KMS-11 (cell line): ENCODE measurements around the gene TAF4.

Experiments
- H2AFZ ChIP-seq: fragments of 200-600 bp; sonication (generic); 2 replicates; pipeline ENCODE4 v1.6.1; 2016; ENCODE audit warnings: antibody characterized with exemption, mixed run types, low read depth
- H3K27ac ChIP-seq: fragments of 200-600 bp; sonication (generic); 2 replicates; pipeline ENCODE4 v1.6.1; 2016; ENCODE audit warnings: mild to moderate bottlenecking, mixed run types
- H3K27me3 ChIP-seq: fragments of 200-600 bp; sonication (generic); 2 replicates; pipeline ENCODE4 v1.6.1; 2017; ENCODE audit warnings: mild to moderate bottlenecking, low read depth, mixed run types, moderate library complexity; ENCODE audit not compliant: insufficient read depth
- H3K36me3 ChIP-seq: fragments of 200-600 bp; sonication (generic); 2 replicates; pipeline ENCODE4 v1.6.1; 2017; ENCODE audit warnings: mild to moderate bottlenecking, mixed run types; ENCODE audit not compliant: insufficient read depth
- H3K4me1 ChIP-seq: fragments of 200-600 bp; sonication (generic); 2 replicates; pipeline ENCODE4 v1.6.1; 2016; ENCODE audit warnings: mild to moderate bottlenecking, low read depth, mixed run types; ENCODE audit not compliant: poor library complexity, severe bottlenecking
- H3K4me2 ChIP-seq: fragments of 200-600 bp; sonication (generic); 2 replicates; pipeline ENCODE4 v1.7.0; 2016; ENCODE audit warnings: mild to moderate bottlenecking, mixed run types
- H3K4me3 ChIP-seq: fragments of 200-600 bp; sonication (generic); IDR thresholded peaks from 2 replicates; pipeline ENCODE4 v1.6.1; 2017; ENCODE audit warnings: low read depth, low read length, mixed read lengths; ENCODE audit not compliant: insufficient read depth
- H3K79me2 ChIP-seq: fragments of 200-600 bp; sonication (generic); 2 replicates; pipeline ENCODE4 v1.6.1; 2016; ENCODE audit warnings: low read depth, mixed run types; ENCODE audit not compliant: insufficient read depth
- H3K9ac ChIP-seq: fragments of 200-600 bp; sonication (generic); 2 replicates; pipeline ENCODE4 v1.6.1; 2016; ENCODE audit warnings: mild to moderate bottlenecking, mixed run types
- H4K20me1 ChIP-seq: fragments of 200-600 bp; sonication (generic); 2 replicates; pipeline ENCODE4 v1.6.1; 2016; ENCODE audit warnings: mild to moderate bottlenecking, mixed run types; ENCODE audit not compliant: insufficient read depth
- TF ChIP-seq, protein P1 (sequence below): fragments of 200-600 bp; sonication (generic); conservative IDR thresholded peaks from 2 replicates; pipeline ENCODE4 v1.6.1; 2017; ENCODE audit warnings: low read depth, mild to moderate bottlenecking, antibody characterized with exemption, low read length, moderate library complexity, mixed read lengths

The TAF4 gene

GRCh38 chr20:61932199-61932592 lies 133.5 kb downstream of the TAF4 start:
- no peaks in the 10 kb centered on the region for H3K36me3 ChIP-seq
- no peak overlapping the region for H3K27ac ChIP-seq
- H3K4me2 ChIP-seq = no peak overlapping the region
- no peak overlapping the region for H3K9ac ChIP-seq
- H3K27me3 ChIP-seq = peaks cover 57% of the 10 kb centered on the region
- H4K20me1 ChIP-seq = no peaks in the 10 kb centered on the region
- H3K4me1 ChIP-seq = no peaks in the 10 kb centered on the region
- H3K79me2 ChIP-seq = no peaks in the 10 kb centered on the region
- TF ChIP-seq, protein P1, sequence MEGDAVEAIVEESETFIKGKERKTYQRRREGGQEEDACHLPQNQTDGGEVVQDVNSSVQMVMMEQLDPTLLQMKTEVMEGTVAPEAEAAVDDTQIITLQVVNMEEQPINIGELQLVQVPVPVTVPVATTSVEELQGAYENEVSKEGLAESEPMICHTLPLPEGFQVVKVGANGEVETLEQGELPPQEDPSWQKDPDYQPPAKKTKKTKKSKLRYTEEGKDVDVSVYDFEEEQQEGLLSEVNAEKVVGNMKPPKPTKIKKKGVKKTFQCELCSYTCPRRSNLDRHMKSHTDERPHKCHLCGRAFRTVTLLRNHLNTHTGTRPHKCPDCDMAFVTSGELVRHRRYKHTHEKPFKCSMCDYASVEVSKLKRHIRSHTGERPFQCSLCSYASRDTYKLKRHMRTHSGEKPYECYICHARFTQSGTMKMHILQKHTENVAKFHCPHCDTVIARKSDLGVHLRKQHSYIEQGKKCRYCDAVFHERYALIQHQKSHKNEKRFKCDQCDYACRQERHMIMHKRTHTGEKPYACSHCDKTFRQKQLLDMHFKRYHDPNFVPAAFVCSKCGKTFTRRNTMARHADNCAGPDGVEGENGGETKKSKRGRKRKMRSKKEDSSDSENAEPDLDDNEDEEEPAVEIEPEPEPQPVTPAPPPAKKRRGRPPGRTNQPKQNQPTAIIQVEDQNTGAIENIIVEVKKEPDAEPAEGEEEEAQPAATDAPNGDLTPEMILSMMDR = no peak
- H2AFZ ChIP-seq = no peak overlapping the region
- H3K4me3 ChIP-seq = no peak overlapping the region

DNA sequence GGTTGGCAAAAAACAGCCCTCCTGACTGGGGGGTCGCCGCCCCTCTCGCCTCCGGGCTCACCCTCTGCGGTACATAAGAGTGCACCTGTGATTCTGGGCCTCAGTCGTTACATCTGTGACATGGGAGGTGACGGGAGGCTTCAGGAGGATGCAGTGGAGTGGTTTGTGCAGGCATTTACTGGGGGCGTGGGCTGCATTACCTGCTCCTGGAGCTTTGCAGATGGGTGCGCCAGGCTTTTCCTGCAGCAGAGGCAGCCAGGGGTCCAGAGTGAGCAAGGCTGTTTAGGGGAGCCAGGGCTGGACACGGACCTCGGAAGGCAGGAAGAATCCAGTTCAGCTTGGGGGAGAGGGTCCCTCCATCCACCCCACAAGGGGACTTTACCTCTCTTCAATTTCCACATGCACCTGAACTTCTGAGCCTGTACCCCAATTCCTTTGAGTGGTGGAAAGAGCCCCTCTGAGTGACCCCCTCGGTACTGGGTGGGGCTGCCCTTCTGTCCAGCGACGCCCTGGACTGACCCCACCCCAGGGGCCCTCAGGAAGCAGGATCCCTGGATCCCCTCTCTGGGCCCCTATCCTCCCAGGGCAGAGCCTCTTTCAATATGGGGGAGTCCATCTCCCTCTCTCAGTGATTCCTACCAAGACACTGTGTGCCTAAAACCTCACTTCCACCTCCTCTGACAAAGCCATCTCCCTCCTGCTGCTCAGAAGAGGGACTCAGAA lies 134.0 kb downstream of the TAF4 start:
- H3K4me3 ChIP-seq = no peak overlapping the region
- no peak overlapping the region for H3K27ac ChIP-seq
- no peaks in the 10 kb centered on the region for H4K20me1 ChIP-seq
- TF ChIP-seq, protein P1 = no peak
- H3K36me3 ChIP-seq = no peaks in the 10 kb centered on the region
- H3K4me2 ChIP-seq = no peak overlapping the region
- H2AFZ ChIP-seq = no peak overlapping the region
- H3K4me1 ChIP-seq = no peaks in the 10 kb centered on the region
- H3K27me3 ChIP-seq = peaks cover 57% of the 10 kb centered on the region
- no peaks in the 10 kb centered on the region for H3K79me2 ChIP-seq
- no peak overlapping the region for H3K9ac ChIP-seq

DNA sequence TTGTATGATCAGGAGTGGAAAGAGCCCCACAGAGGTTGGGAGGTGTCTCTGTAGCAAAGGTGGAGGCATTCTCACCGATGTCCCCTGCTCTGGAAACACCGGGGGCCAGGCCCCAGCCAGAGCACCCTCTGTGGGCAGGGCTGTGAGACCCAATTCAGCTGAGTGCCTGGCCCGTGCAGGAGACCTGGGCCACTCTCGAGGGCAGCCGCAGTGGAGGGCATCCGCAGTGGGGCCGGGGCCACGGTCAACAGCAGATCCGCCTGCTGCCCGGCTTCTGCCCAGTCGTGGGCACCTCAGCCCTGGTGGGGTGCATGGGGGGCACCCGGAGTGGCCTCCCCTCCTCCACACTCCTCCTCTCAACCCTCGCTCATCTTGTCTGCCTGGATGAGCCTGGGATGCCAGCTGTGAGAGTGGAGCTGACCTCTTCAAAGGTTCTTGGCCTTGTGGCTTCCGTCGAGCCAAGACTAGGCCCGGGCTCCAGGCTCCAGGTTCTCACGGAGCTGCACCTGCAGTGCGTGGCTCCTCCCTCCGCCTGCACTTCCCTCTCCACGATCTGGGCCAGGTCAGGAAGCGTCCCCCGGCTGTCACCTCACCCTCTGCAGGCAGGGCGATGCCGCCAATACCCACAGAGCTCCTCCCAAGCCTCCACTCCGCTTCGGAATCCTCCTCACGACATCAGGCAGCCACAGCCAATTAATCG lies 134.8 kb downstream of the TAF4 start:
- no peaks in the 10 kb centered on the region for H3K4me1 ChIP-seq
- peaks cover 61% of the 10 kb centered on the region for H3K27me3 ChIP-seq
- H3K4me3 ChIP-seq = no peak overlapping the region
- no peak overlapping the region for H3K9ac ChIP-seq
- no peaks in the 10 kb centered on the region for H3K79me2 ChIP-seq
- TF ChIP-seq, protein P1 = no peak
- no peaks in the 10 kb centered on the region for H4K20me1 ChIP-seq
- no peak overlapping the region for H3K27ac ChIP-seq
- H3K36me3 ChIP-seq = no peaks in the 10 kb centered on the region
- no peak overlapping the region for H2AFZ ChIP-seq
- H3K4me2 ChIP-seq = no peak overlapping the region

DNA sequence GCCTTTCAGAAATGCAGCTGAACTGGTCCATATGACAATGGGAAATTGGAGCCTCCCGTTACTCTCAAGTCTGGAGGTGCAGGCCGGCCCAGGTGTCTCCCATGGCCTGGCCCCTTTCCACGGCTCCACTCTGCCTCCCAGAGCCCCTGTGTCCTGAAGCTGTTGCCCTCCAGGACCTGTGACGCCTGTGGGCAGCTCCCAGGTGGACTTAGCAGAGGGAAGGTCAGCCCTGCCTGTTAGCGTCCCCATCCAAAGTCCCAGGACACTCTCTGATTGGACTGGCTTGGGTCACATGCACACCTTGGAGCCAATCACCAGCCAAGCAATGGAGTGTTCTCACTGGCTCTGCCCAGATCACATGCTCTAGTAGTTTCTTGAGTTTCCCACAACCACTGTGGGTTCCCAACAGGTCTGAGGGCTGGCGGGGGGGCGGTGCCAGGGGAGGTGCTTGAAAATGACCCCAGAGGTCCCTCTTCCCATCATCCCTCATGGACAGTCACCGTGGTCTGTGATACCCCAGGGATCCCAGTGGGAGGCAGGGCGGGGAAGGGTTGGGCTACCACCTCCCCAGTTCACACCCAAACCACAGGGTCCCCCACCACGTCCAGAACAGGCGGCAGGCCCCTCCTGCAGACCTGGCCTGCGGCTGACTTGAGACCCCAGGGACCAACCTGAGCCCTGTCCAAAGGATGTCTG lies 135.6 kb downstream of the TAF4 start:
- Histone ChIP-seq H2AFZ (no peak overlapping the region), H3K4me2 (no peak overlapping the region), H3K36me3 (no peaks in the 10 kb centered on the region), H3K79me2 (no peaks in the 10 kb centered on the region), H3K27ac (no peak overlapping the region), H3K4me3 (no peak overlapping the region), H3K9ac (no peak overlapping the region), H4K20me1 (no peaks in the 10 kb centered on the region), H3K27me3 (peaks cover 63% of the 10 kb centered on the region), H3K4me1 (no peaks in the 10 kb centered on the region)
- TF ChIP-seq, protein P1 = no peak
